ENCODE data around the gene CACNG4.

DNA sequence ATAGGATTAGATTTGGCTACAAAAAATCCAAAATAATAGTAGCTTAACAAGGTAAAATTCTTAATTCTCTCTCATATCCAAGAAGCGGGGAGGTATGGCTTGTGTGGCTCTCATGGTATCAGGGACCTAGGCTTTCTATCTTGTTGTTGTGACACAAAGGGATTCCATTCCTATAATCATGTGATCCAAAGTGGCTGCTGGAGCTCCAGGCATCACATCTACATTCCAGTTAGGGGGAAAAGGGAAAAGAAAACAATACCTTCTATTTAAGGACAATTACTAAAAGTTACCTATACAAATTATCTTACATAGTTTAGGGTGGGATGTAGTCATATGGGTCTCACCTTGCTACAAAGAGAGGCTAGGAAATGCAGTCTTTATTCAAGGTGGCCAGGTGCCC, 47.6 kb upstream of the CACNG4 start:
- TF ChIP-seq, protein P1, sequence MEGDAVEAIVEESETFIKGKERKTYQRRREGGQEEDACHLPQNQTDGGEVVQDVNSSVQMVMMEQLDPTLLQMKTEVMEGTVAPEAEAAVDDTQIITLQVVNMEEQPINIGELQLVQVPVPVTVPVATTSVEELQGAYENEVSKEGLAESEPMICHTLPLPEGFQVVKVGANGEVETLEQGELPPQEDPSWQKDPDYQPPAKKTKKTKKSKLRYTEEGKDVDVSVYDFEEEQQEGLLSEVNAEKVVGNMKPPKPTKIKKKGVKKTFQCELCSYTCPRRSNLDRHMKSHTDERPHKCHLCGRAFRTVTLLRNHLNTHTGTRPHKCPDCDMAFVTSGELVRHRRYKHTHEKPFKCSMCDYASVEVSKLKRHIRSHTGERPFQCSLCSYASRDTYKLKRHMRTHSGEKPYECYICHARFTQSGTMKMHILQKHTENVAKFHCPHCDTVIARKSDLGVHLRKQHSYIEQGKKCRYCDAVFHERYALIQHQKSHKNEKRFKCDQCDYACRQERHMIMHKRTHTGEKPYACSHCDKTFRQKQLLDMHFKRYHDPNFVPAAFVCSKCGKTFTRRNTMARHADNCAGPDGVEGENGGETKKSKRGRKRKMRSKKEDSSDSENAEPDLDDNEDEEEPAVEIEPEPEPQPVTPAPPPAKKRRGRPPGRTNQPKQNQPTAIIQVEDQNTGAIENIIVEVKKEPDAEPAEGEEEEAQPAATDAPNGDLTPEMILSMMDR (IDR thresholded peaks at IDR 0.05 in 8 of 11, conservative IDR thresholded peaks at IDR 0.05 in 3 of 11), result no peak
- TF ChIP-seq POLR2AphosphoS5 (IDR thresholded peaks at IDR 0.05), result no peak
- no peak for TF ChIP-seq POLR2A (IDR thresholded peaks at IDR 0.05)

Measured in spleen (tissue), 7 donors.